Measurements from ENCODE around the gene ATG7. TPM values are rescaled to one million over a fixed set of nuclear protein-coding genes. Genes with fewer than 3 reads are reported as not detected.
A peak's percentile ranks its signal among the peaks of the same experiment; 100 is the strongest.

ATG7 gene
- total RNA-seq, 4 donors from 2014 or later: 31.3 to 67.7 (median 51.3) TPM

GRCh38 chr3:11322931-11323330, 50.7 kb downstream of the ATG7 start:
- no peaks in the 10 kb centered on the region for H3K9me3 ChIP-seq
- TF ChIP-seq POLR2A (IDR thresholded peaks at IDR 0.05): no peak
- TF ChIP-seq CTCF (IDR thresholded peaks at IDR 0.05): no peak
- intact Hi-C loops (cut with DNase I): no loop called here
- H3K4me3 ChIP-seq: no peak overlapping the region
- no peaks in the 10 kb centered on the region for H3K27me3 ChIP-seq
- H3K36me3 ChIP-seq: peaks cover 13 to 90% (median 22%) of the 10 kb centered on the region in 3 donors
- WGBS, 2 donors: 84 to 91% methylated on average over 2 of the region's 2 CpGs
- peaks cover 0 to 21% (median 0%) of the 10 kb centered on the region in 3 donors for H3K4me1 ChIP-seq
- no peak for DNase-seq
- peak overlapping the region in 3 of 4 donors; percentile 59 to 66 (median 64) for H3K27ac ChIP-seq

GRCh38 chr3:11323813-11324212, 51.6 kb downstream of the ATG7 start:
- DNase-seq: no peak
- Histone ChIP-seq H3K36me3 (peaks cover 13 to 89% (median 16%) of the 10 kb centered on the region in 3 donors), H3K27me3 (no peaks in the 10 kb centered on the region), H3K27ac (peak overlapping the region; percentile 13 to 66 (median 62)), H3K9me3 (no peaks in the 10 kb centered on the region), H3K4me1 (peaks cover 0 to 21% (median 0%) of the 10 kb centered on the region in 3 donors), H3K4me3 (no peak overlapping the region)
- TF ChIP-seq CTCF (IDR thresholded peaks at IDR 0.05): no peak
- TF ChIP-seq POLR2A (IDR thresholded peaks at IDR 0.05): no peak
- 40 to 46% methylated on average over 3 of the region's 3 CpGs for WGBS, 2 donors
- intact Hi-C loops (cut with DNase I): no loop called here

GRCh38 chr3:11327619-11328018, 55.4 kb downstream of the ATG7 start:
- H3K4me1 ChIP-seq: peaks cover 0 to 21% (median 0%) of the 10 kb centered on the region in 3 donors
- no peaks in the 10 kb centered on the region for H3K9me3 ChIP-seq
- no peak for DNase-seq
- H3K27me3 ChIP-seq: no peaks in the 10 kb centered on the region
- H3K27ac ChIP-seq: no peak overlapping the region
- TF ChIP-seq POLR2A (IDR thresholded peaks at IDR 0.05) (no peak), CTCF (IDR thresholded peaks at IDR 0.05) (no peak)
- intact Hi-C loops (cut with DNase I): loop anchor here (5.0 kb wide), 1 partner anchor 90 kb away; no protein-coding TSS in a partner anchor
- 88 to 91% methylated on average over 3 of the region's 3 CpGs for WGBS, 2 donors
- H3K36me3 ChIP-seq: peaks cover 0 to 86% (median 4%) of the 10 kb centered on the region in 3 donors
- no peak overlapping the region for H3K4me3 ChIP-seq

- TF ChIP-seq POLR2A (IDR thresholded peaks at IDR 0.05): no peak
- TF ChIP-seq CTCF (IDR thresholded peaks at IDR 0.05): no peak
- intact Hi-C loops (cut with DNase I): loop anchor here (5.0 kb wide), 1 partner anchor 91 kb away; no protein-coding TSS in a partner anchor
- peaks cover 0 to 14% (median 0%) of the 10 kb centered on the region in 3 donors for H3K4me1 ChIP-seq
- H3K27ac ChIP-seq: no peak overlapping the region
- H3K4me3 ChIP-seq: no peak overlapping the region
- DNase-seq: no peak
- no peaks in the 10 kb centered on the region for H3K9me3 ChIP-seq
- H3K27me3 ChIP-seq: no peaks in the 10 kb centered on the region
- peaks cover 0 to 86% (median 0%) of the 10 kb centered on the region in 3 donors for H3K36me3 ChIP-seq
- 91 to 95% methylated on average over 10 of the region's 10 CpGs for WGBS, 2 donors
Observed at GRCh38 chr3:11328196-11328945, 56.2 kb downstream of the ATG7 start.

GRCh38 chr3:11329777-11330176, 57.6 kb downstream of the ATG7 start:
- 78 to 84% methylated on average over 2 of the region's 2 CpGs for WGBS, 2 donors
- intact Hi-C loops (cut with DNase I): loop anchor here (5.0 to 10.0 kb wide), 3 partner anchors 92 to 265 kb away; partner anchors contain the start of gene HRH1
- Histone ChIP-seq H3K36me3 (peaks cover 0 to 89% (median 0%) of the 10 kb centered on the region in 3 donors), H3K4me3 (no peak overlapping the region), H3K9me3 (no peaks in the 10 kb centered on the region), H3K27me3 (no peaks in the 10 kb centered on the region), H3K27ac (no peak overlapping the region), H3K4me1 (peaks cover 0 to 1% (median 0%) of the 10 kb centered on the region in 3 donors)
- TF ChIP-seq CTCF (IDR thresholded peaks at IDR 0.05): no peak
- no peak for TF ChIP-seq POLR2A (IDR thresholded peaks at IDR 0.05)
- DNase-seq: no peak
